K562 (cell line): ENCODE measurements around the gene GNB2. TPM values are rescaled to one million over a fixed set of nuclear protein-coding genes. Genes with fewer than 3 reads are reported as not detected.

Experiments
- CBFB ChIP-seq: sonication (generic); formaldehyde crosslinking; IDR thresholded peaks from 2 replicates; pipeline ENCODE4 v1.4.0; 2020; ENCODE audit warnings: mild to moderate bottlenecking, missing genetic modification reagents
- CXXC5 ChIP-seq: fragments of 250-450 bp; sonication (Bioruptor Pico); IDR thresholded peaks from 2 replicates; pipeline ENCODE4 v1.8.0; 2022; ENCODE audit warnings: inconsistent platforms, mild to moderate bottlenecking, moderate library complexity
- EP400 ChIP-seq: fragments of 450-650 bp; IDR thresholded peaks from 2 replicates; pipeline ENCODE4 v1.6.1; 2017; ENCODE audit warnings: antibody characterized with exemption, mild to moderate bottlenecking, moderate library complexity
- ERF ChIP-seq: fragments of 450-650 bp; formaldehyde crosslinking; IDR thresholded peaks from 2 replicates; pipeline ENCODE4 v1.4.0; 2020; ENCODE audit warnings: mild to moderate bottlenecking, mixed read lengths
- EZH2 ChIP-seq: IDR thresholded peaks from 2 replicates; pipeline ENCODE4 v1.6.1; 2012; ENCODE audit warnings: low read depth, mild to moderate bottlenecking, inconsistent platforms, low read length, borderline replicate concordance
- HIVEP1 ChIP-seq: fragments of 250-450 bp; sonication (Bioruptor Pico); IDR thresholded peaks from 2 replicates; pipeline ENCODE4 v1.4.0; 2020; ENCODE audit warnings: mild to moderate bottlenecking
- MCM3 ChIP-seq: fragments of 450-650 bp; IDR thresholded peaks from 2 replicates; pipeline ENCODE4 v1.6.1; 2016
- MEF2A ChIP-seq: IDR thresholded peaks from 2 replicates; pipeline ENCODE4 v1.6.1; 2011; ENCODE audit warnings: low read depth, mild to moderate bottlenecking, low read length, moderate library complexity; ENCODE audit not compliant: control insufficient read depth
- NCOR1 ChIP-seq: fragments of 450-650 bp; IDR thresholded peaks from 2 replicates; pipeline ENCODE4 v1.6.1; 2016; ENCODE audit warnings: mild to moderate bottlenecking, moderate library complexity
- NR1H2 ChIP-seq: sonication (generic); formaldehyde crosslinking; IDR thresholded peaks from 2 replicates; pipeline ENCODE4 v1.4.0; 2020; ENCODE audit warnings: mild to moderate bottlenecking, missing genetic modification reagents
- NR3C1 ChIP-seq: sonication (generic); formaldehyde crosslinking; IDR thresholded peaks from 2 replicates; pipeline ENCODE4 v1.8.1; 2022; ENCODE audit warnings: missing genetic modification reagents
- POLR2AphosphoS2 ChIP-seq: IDR thresholded peaks from 2 replicates; pipeline ENCODE4 v1.6.1; 2012; ENCODE audit warnings: low read length, improper control_type of control experiment
- ZZZ3 ChIP-seq: fragments of 450-650 bp; IDR thresholded peaks from 2 replicates; pipeline ENCODE4 v1.6.1; 2016; ENCODE audit warnings: antibody characterized with exemption, mild to moderate bottlenecking, moderate library complexity
- polyA plus RNA-seq, 8 experiments: library from polyadenylated mRNA; depleted of rRNA in 4 of 8; stranded (reverse) in 5 of 8; unstranded in 3 of 8; fragments of >200 nt; fragmentation: Nextera tagmentation in 2 of 8; fragmentation: Illumina TruSeq in 1 of 8; extraction: Ambion mirVana in 2 of 8; extraction: Trizol in 1 of 8; gene quantifications; 2 replicates each; pipeline versions ENCODE4 v1.2.1 to v1.2.3, GENCODE V29; 2011 to 2014; ENCODE audit warnings: inconsistent platforms in 1 of 8, missing spikeins in 1 of 8
- total RNA-seq, 7 experiments: library from RNA; depleted of rRNA in 6 of 7; stranded (reverse); fragments of >200 nt in 6 of 7; fragmentation: Illumina TruSeq in 2 of 7; extraction: Trizol in 2 of 7; gene quantifications; 2 replicates each; pipeline versions ENCODE4 v1.2.1 to v1.2.3, GENCODE V29; 2011 to 2021; ENCODE audit warnings: low replicate concordance in 1 of 7
- TF ChIP-seq, protein P1 (sequence below): fragments of 200-600 bp; sonication (generic); IDR thresholded peaks from one replicate; pipeline ENCODE4 v1.6.1; 2012; ENCODE audit warnings: mild to moderate bottlenecking, low read depth, low read length, inconsistent platforms
- TF ChIP-seq, protein P2 (sequence below): fragments of 450-650 bp; formaldehyde crosslinking; IDR thresholded peaks from 2 replicates; pipeline ENCODE4 v1.4.0; 2020; ENCODE audit warnings: mild to moderate bottlenecking, moderate library complexity

GNB2 gene
- total and polyA plus RNA-seq, 9 of the 15 experiments (the other 6 are each of a cell fraction or from before 2014, with no cell fraction given), result 0.65 to 320 (median 104) TPM

DNA sequence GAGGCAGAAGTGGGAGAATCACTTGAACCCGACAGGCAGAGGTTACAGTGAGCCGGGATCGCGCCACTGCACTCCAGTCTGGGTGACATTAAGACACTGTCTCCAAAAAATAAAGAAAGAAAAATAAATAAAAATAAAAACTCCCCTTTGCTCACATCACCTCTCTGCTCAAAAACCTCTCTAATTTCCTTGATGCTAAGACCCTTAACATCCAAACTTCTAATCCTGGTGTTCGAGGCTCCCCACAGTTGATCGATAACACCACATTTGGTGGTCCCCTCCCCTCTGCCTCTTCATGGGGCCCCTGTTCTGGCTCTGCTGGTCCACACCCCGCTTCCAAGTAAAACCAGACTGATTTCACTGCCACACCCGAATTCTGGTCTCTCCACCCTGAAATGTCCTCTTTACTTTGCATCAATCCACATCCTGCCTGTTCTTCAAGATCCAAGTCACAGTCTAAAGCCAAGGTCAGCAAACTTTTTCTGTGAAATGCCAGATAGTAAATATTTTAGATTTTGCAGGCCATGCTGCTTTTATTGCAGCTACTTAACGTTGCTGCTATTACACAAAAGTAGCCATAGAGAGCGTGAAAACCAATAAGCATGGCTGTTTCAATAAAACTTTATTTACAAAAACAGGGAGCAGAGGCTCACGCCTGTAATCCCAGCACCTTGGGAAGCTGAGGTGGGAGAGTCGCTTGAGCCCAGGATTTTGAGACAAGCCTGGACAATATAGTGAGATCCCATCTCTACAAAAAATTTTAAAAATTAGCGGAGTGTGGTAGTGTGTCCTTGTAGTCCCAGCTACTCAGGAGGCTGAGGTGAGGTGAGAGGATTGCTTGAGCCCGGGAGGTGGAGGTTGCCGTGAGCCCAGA, 49.4 kb upstream of the GNB2 start (continued):
- TF ChIP-seq EZH2 (no peak), NR1H2 (CRISPR knock-in tag) (no peak), NCOR1 (0 out of 2 replicates have a peak, but pooled peaks have one; percentile 16), CXXC5 (CRISPR knock-in tag) (no peak), HIVEP1 (CRISPR knock-in tag) (no peak), CBFB (CRISPR knock-in tag) (no peak), MEF2A (no peak), NR3C1 (CRISPR knock-in tag) (no peak), ERF (no peak), MCM3 (no peak), POLR2AphosphoS2 (peak; percentile 37; the same call in 1 of the 2 replicates), ZZZ3 (no peak), EP400 (peak; percentile 44)
- TF ChIP-seq, protein P1, sequence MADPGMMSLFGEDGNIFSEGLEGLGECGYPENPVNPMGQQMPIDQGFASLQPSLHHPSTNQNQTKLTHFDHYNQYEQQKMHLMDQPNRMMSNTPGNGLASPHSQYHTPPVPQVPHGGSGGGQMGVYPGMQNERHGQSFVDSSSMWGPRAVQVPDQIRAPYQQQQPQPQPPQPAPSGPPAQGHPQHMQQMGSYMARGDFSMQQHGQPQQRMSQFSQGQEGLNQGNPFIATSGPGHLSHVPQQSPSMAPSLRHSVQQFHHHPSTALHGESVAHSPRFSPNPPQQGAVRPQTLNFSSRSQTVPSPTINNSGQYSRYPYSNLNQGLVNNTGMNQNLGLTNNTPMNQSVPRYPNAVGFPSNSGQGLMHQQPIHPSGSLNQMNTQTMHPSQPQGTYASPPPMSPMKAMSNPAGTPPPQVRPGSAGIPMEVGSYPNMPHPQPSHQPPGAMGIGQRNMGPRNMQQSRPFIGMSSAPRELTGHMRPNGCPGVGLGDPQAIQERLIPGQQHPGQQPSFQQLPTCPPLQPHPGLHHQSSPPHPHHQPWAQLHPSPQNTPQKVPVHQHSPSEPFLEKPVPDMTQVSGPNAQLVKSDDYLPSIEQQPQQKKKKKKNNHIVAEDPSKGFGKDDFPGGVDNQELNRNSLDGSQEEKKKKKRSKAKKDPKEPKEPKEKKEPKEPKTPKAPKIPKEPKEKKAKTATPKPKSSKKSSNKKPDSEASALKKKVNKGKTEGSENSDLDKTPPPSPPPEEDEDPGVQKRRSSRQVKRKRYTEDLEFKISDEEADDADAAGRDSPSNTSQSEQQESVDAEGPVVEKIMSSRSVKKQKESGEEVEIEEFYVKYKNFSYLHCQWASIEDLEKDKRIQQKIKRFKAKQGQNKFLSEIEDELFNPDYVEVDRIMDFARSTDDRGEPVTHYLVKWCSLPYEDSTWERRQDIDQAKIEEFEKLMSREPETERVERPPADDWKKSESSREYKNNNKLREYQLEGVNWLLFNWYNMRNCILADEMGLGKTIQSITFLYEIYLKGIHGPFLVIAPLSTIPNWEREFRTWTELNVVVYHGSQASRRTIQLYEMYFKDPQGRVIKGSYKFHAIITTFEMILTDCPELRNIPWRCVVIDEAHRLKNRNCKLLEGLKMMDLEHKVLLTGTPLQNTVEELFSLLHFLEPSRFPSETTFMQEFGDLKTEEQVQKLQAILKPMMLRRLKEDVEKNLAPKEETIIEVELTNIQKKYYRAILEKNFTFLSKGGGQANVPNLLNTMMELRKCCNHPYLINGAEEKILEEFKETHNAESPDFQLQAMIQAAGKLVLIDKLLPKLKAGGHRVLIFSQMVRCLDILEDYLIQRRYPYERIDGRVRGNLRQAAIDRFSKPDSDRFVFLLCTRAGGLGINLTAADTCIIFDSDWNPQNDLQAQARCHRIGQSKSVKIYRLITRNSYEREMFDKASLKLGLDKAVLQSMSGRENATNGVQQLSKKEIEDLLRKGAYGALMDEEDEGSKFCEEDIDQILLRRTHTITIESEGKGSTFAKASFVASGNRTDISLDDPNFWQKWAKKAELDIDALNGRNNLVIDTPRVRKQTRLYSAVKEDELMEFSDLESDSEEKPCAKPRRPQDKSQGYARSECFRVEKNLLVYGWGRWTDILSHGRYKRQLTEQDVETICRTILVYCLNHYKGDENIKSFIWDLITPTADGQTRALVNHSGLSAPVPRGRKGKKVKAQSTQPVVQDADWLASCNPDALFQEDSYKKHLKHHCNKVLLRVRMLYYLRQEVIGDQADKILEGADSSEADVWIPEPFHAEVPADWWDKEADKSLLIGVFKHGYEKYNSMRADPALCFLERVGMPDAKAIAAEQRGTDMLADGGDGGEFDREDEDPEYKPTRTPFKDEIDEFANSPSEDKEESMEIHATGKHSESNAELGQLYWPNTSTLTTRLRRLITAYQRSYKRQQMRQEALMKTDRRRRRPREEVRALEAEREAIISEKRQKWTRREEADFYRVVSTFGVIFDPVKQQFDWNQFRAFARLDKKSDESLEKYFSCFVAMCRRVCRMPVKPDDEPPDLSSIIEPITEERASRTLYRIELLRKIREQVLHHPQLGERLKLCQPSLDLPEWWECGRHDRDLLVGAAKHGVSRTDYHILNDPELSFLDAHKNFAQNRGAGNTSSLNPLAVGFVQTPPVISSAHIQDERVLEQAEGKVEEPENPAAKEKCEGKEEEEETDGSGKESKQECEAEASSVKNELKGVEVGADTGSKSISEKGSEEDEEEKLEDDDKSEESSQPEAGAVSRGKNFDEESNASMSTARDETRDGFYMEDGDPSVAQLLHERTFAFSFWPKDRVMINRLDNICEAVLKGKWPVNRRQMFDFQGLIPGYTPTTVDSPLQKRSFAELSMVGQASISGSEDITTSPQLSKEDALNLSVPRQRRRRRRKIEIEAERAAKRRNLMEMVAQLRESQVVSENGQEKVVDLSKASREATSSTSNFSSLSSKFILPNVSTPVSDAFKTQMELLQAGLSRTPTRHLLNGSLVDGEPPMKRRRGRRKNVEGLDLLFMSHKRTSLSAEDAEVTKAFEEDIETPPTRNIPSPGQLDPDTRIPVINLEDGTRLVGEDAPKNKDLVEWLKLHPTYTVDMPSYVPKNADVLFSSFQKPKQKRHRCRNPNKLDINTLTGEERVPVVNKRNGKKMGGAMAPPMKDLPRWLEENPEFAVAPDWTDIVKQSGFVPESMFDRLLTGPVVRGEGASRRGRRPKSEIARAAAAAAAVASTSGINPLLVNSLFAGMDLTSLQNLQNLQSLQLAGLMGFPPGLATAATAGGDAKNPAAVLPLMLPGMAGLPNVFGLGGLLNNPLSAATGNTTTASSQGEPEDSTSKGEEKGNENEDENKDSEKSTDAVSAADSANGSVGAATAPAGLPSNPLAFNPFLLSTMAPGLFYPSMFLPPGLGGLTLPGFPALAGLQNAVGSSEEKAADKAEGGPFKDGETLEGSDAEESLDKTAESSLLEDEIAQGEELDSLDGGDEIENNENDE, result no peak
- TF ChIP-seq, protein P2, sequence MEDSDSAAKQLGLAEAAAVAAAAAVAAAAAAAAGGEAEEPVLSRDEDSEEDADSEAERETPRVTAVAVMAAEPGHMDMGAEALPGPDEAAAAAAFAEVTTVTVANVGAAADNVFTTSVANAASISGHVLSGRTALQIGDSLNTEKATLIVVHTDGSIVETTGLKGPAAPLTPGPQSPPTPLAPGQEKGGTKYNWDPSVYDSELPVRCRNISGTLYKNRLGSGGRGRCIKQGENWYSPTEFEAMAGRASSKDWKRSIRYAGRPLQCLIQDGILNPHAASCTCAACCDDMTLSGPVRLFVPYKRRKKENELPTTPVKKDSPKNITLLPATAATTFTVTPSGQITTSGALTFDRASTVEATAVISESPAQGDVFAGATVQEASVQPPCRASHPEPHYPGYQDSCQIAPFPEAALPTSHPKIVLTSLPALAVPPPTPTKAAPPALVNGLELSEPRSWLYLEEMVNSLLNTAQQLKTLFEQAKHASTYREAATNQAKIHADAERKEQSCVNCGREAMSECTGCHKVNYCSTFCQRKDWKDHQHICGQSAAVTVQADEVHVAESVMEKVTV (CRISPR knock-in tag), result no peak
